GM12891 (cell line): ENCODE measurements around the gene TENM3.

Source experiments
- PAX5 ChIP-seq: IDR thresholded peaks from 2 replicates; pipeline ENCODE4 v1.6.1; 2011; ENCODE audit warnings: low read length, moderate library complexity, mild to moderate bottlenecking; ENCODE audit not compliant: insufficient read depth, severe bottlenecking
- POLR2A ChIP-seq: IDR thresholded peaks from 2 replicates; pipeline ENCODE4 v1.6.1; 2011; ENCODE audit warnings: low read depth, low read length, control low read depth
- POLR2AphosphoS5 ChIP-seq: IDR thresholded peaks from 2 replicates; pipeline ENCODE4 v1.6.1; 2011; ENCODE audit warnings: low read depth, low read length, control low read depth

- TF ChIP-seq POLR2A (no peak), PAX5 (no peak), POLR2AphosphoS5 (no peak)
Measured at GRCh38 chr4:182261651-182262223, 18.5 kb downstream of the TENM3 start.
